GM12878 (cell line): ENCODE data around the gene ZNF407. TPM values are rescaled to one million over a fixed set of nuclear protein-coding genes. Genes with fewer than 3 reads are reported as not detected.

ENCODE experiments used
- ATAC-seq: fragments of 200-7000 bp; cut with Tn5 transposase; 3 replicates; pipeline ENCODE4 v1.9.1; 2020; ENCODE audit warnings: mild to moderate bottlenecking, moderate library complexity
- BruUV-seq: library from RNA; stranded (reverse); fragments of 400-500 nt; replicated peaks from 2 replicates; lab custom pipeline; 2021; lab: Mats Ljungman, UMichigan
- CTCF ChIA-PET: fragments of 300-600 bp; sonication (Branson Sonifier 250); formaldehyde crosslinking; extraction: SDS; loops from one replicate; lab custom pipeline; 2021; ENCODE audit warnings: inconsistent platforms; lab: Yijun Ruan, JAX
- POLR2A ChIA-PET: fragments of 350-600 bp; formaldehyde crosslinking; extraction: SDS; loops from one replicate; lab custom pipeline; 2021; ENCODE audit warnings: inconsistent platforms; lab: Charles Lee
- RAD21 ChIA-PET: fragments of 300-600 bp; sonication (Branson Sonifier 250); formaldehyde crosslinking; loops from one replicate; lab custom pipeline; 2023; ENCODE audit warnings: antibody characterized with exemption; ENCODE audit not compliant: unreplicated experiment; lab: Charles Lee
- SMC1A ChIA-PET: fragments of 300-600 bp; sonication (Branson Sonifier 250); formaldehyde crosslinking; loops from one replicate; lab custom pipeline; 2023; ENCODE audit not compliant: unreplicated experiment, uncharacterized antibody; lab: Charles Lee
- DNase-seq: peaks from one replicate; pipeline ENCODE4 v3.0.0-alpha.2; 2011; ENCODE audit warnings: low read depth, low spot score
- FAIRE-seq: peaks from 3 replicates; lab custom pipeline; 2011; peaks lifted over from hg19 to GRCh38; lab: Jason Lieb, UNC
- H2AFZ ChIP-seq: 2 replicates; pipeline ENCODE4 v1.6.0; 2011; ENCODE audit warnings: low read depth, low read length, control low read depth; ENCODE audit not compliant: control insufficient read depth
- H3K27ac ChIP-seq: 2 replicates; pipeline ENCODE4 v1.5.1; 2011; ENCODE audit warnings: control low read depth; ENCODE audit not compliant: control insufficient read depth, insufficient read depth
- H3K27me3 ChIP-seq, 2 experiments: replicated peaks in 1 of 2; 2 replicates each; pipeline versions ENCODE4 v1.6.0 to v1.6.1; 2011; ENCODE audit warnings: low read length in 1 of 2; ENCODE audit not compliant: control insufficient read depth in 2 of 2, insufficient read depth in 2 of 2
- H3K36me3 ChIP-seq, 2 experiments: 2 replicates each; pipeline ENCODE4 v1.5.1; 2011; ENCODE audit warnings: low read length in 1 of 2; ENCODE audit not compliant: control insufficient read depth in 2 of 2, insufficient read depth in 2 of 2
- H3K4me1 ChIP-seq: 2 replicates; pipeline ENCODE4 v1.6.1; 2011; ENCODE audit warnings: mild to moderate bottlenecking, low read length, moderate library complexity, mixed read lengths; ENCODE audit not compliant: control insufficient read depth, insufficient read depth
- H3K4me2 ChIP-seq: 2 replicates; pipeline ENCODE4 v1.6.0; 2011; ENCODE audit warnings: control low read depth; ENCODE audit not compliant: control insufficient read depth, insufficient read depth
- H3K4me3 ChIP-seq: fragments of 200-600 bp; sonication (generic); 2 replicates; pipeline ENCODE4 v1.5.1; 2016
- H3K79me2 ChIP-seq: 2 replicates; pipeline ENCODE4 v1.6.0; 2011; ENCODE audit warnings: low read length; ENCODE audit not compliant: control insufficient read depth, insufficient read depth
- H3K9ac ChIP-seq: 2 replicates; pipeline ENCODE4 v1.8.0; 2011; ENCODE audit warnings: low read length, control low read depth, mixed read lengths; ENCODE audit not compliant: control insufficient read depth, insufficient read depth
- H3K9me3 ChIP-seq: replicated peaks from 3 replicates; pipeline ENCODE4 v1.5.1; 2011; ENCODE audit warnings: mild to moderate bottlenecking, low read length; ENCODE audit not compliant: control insufficient read depth, insufficient read depth
- H4K20me1 ChIP-seq: 2 replicates; pipeline ENCODE4 v1.6.0; 2011; ENCODE audit not compliant: control insufficient read depth, insufficient read depth
- HSF1 ChIP-seq: fragments of 150-350 bp; IDR thresholded peaks from 2 replicates; pipeline ENCODE4 v1.6.1; 2014; ENCODE audit warnings: mild to moderate bottlenecking, low read depth, low read length
- NR2C2 ChIP-seq: IDR thresholded peaks from 2 replicates; pipeline ENCODE4 v1.6.1; 2011; ENCODE audit warnings: borderline replicate concordance, low read depth; ENCODE audit not compliant: control insufficient read depth, insufficient read length
- ZBED1 ChIP-seq: IDR thresholded peaks from 2 replicates; pipeline ENCODE4 v1.6.1; 2016; ENCODE audit warnings: borderline replicate concordance
- WGBS: methylation state at CpG from one replicate; pipeline ENCODE4 v1.1.6; 2016; ENCODE audit warnings: low lambda C conversion rate; ENCODE audit not compliant: insufficient replicate concordance, insufficient coverage; ENCODE audit errors: missing lambda C conversion rate; 5-methylcytosine and 5-hydroxymethylcytosine counted together
- in situ Hi-C: fragments of 300-500 bp; cut with MboI; formaldehyde crosslinking; loops from 9 replicates; pipeline ENCODE4 v1.14.3; 2018; ENCODE audit warnings: mixed read lengths
- intact Hi-C: fragments of 100-400 bp; cut with micrococcal nuclease; formaldehyde crosslinking; loops from one replicate; pipeline ENCODE4 v1.14.2; 2022; ENCODE audit not compliant: unreplicated experiment
- polyA plus RNA-seq, 11 experiments: library from polyadenylated mRNA; depleted of rRNA in 4 of 11; unstranded in 6 of 11; stranded (reverse) in 5 of 11; fragments of >200 nt; fragmentation: Nextera tagmentation in 4 of 11; fragmentation: Illumina TruSeq in 1 of 11; extraction: Ambion mirVana in 4 of 11; extraction: Trizol in 1 of 11; gene quantifications; 1 replicate in 1 of 11; 2 replicates in 10 of 11; pipeline versions ENCODE4 v1.2.1 to v1.2.3, GENCODE V29; 2011 to 2016; ENCODE audit warnings: inconsistent platforms in 2 of 11, missing spikeins in 2 of 11, low read depth in 1 of 11
- total RNA-seq, 4 experiments: library from RNA; depleted of rRNA in 3 of 4; stranded (reverse); fragments of >200 nt in 3 of 4; fragmentation: Illumina TruSeq in 1 of 4; extraction: Trizol in 1 of 4; gene quantifications; 2 replicates each; pipeline versions ENCODE4 v1.2.1 to v1.2.3, GENCODE V29; 2013 to 2021
- TF ChIP-seq, protein P1 (sequence below): IDR thresholded peaks from 2 replicates; pipeline ENCODE4 v1.6.1; 2011; ENCODE audit warnings: borderline replicate concordance, low read depth, mild to moderate bottlenecking, moderate library complexity, low read length; ENCODE audit not compliant: insufficient read depth, poor library complexity, severe bottlenecking

ZNF407 gene
- total and polyA plus RNA-seq, 10 of the 15 experiments (the other 5 are each of a cell fraction or from before 2014, with no cell fraction given): 0.69 to 11.6 (median 5.3) TPM

DNA sequence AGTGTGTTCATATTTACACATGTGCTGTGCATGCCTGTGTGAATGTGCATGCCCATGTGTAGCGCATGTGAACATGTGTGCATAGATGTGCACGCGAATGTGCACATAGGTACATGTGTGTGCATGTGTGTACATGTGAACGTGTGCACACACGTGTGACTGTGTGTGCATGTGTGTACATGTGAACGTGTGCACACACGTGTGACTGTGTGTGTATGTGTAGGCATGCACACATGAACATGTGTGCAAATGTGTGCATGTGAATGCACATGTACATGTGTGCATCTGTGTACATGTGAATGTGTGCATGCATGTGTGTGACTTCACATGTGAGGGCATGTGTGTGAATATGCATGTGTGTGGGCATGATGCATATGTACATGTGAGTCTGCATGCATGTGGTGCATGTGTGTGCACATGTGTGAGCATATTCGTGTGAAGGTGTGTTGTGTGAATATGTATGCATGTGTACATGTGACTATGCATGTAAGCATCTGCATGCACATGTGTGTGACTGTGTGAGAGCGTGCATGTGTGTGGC lies 488.9 kb downstream of the ZNF407 start:
- in situ Hi-C loops: no loop called here
- Histone ChIP-seq H3K9me3 (no peaks in the 10 kb centered on the region; the same call in 2 of the 3 replicates), H3K4me2 (no peak overlapping the region), H3K9ac (no peak overlapping the region), H3K4me3 (no peak overlapping the region), H3K4me1 (no peaks in the 10 kb centered on the region), H3K27me3 (no peaks in the 10 kb centered on the region), H2AFZ (no peak overlapping the region), H3K79me2 (no peaks in the 10 kb centered on the region), H3K27ac (no peak overlapping the region), H4K20me1 (no peaks in the 10 kb centered on the region), H3K36me3 (no peaks in the 10 kb centered on the region)
- no TSS peak for BruUV-seq
- RAD21 ChIA-PET: no interaction called here
- no peak for FAIRE-seq
- SMC1A ChIA-PET: no interaction called here
- 70% methylated on average over 9 of the region's 9 CpGs for WGBS
- ATAC-seq: no peak
- no peak for TF ChIP-seq ZBED1
- peak; percentile 51 for TF ChIP-seq NR2C2
- TF ChIP-seq, protein P1, sequence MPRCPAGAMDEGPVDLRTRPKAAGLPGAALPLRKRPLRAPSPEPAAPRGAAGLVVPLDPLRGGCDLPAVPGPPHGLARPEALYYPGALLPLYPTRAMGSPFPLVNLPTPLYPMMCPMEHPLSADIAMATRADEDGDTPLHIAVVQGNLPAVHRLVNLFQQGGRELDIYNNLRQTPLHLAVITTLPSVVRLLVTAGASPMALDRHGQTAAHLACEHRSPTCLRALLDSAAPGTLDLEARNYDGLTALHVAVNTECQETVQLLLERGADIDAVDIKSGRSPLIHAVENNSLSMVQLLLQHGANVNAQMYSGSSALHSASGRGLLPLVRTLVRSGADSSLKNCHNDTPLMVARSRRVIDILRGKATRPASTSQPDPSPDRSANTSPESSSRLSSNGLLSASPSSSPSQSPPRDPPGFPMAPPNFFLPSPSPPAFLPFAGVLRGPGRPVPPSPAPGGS: peak; percentile 6
- TF ChIP-seq HSF1: no peak
- POLR2A ChIA-PET: no interaction called here
- DNase-seq: no peak
- CTCF ChIA-PET: no interaction called here
- intact Hi-C loops: no loop called here
